GM18499 (cell line): ENCODE measurements around the gene DCUN1D5.

ENCODE experiments used
- ATAC-seq: cut with Tn5 transposase; IDR thresholded peaks from one replicate; pipeline ENCODE4 v1.9.1; 2021; ENCODE audit warnings: moderate number of reproducible peaks; ENCODE audit not compliant: insufficient read depth, unreplicated experiment

DCUN1D5 gene

GRCh38 chr11:103091801-103092524 is at the start of gene DCUN1D5:
DCUN1D5 (minus strand) TSS chr11:103092160; CDS start chr11:103091872, 288 bp downstream.
- peak; percentile 98 for ATAC-seq

- ATAC-seq: no peak
These were observed 33.5 kb upstream of the DCUN1D5 start for GRCh38 chr11:103125462-103125861.

GRCh38 chr11:103114836-103115235 is 22.9 kb upstream of the DCUN1D5 start:
- ATAC-seq: no peak

- ATAC-seq: no peak
These were observed 20.4 kb upstream of the DCUN1D5 start for GRCh38 chr11:103112364-103112763.

GRCh38 chr11:103111400-103111799 is 19.4 kb upstream of the DCUN1D5 start:
- no peak for ATAC-seq

GRCh38 chr11:103110391-103110790 is 18.4 kb upstream of the DCUN1D5 start:
- ATAC-seq: no peak

- ATAC-seq: peak; percentile 8
These were observed 17.9 kb upstream of the DCUN1D5 start for GRCh38 chr11:103109818-103110388.

GRCh38 chr11:103108933-103109817 is 17.2 kb upstream of the DCUN1D5 start, which contains the start of gene DYNC2H1:
DYNC2H1 (plus strand) TSS chr11:103109426; CDS start chr11:103109575, 149 bp downstream.
- peak; percentile 97 for ATAC-seq

GRCh38 chr11:103097279-103097678 is 5.3 kb upstream of the DCUN1D5 start:
- no peak for ATAC-seq

- no peak for ATAC-seq
These were observed 728 bp downstream of the DCUN1D5 start for GRCh38 chr11:103091064-103091800.

GRCh38 chr11:103086461-103086860 is 5.5 kb downstream of the DCUN1D5 start:
- no peak for ATAC-seq

- ATAC-seq: no peak
These were observed 6.1 kb downstream of the DCUN1D5 start for GRCh38 chr11:103085758-103086365.

- no peak for ATAC-seq
These were observed 12.1 kb downstream of the DCUN1D5 start for GRCh38 chr11:103079833-103080232.

GRCh38 chr11:103078710-103079109 is 13.2 kb downstream of the DCUN1D5 start:
- ATAC-seq: no peak

- no peak for ATAC-seq
These were observed 14.4 kb downstream of the DCUN1D5 start for GRCh38 chr11:103077554-103077953.

GRCh38 chr11:103076361-103076760 is 15.6 kb downstream of the DCUN1D5 start:
- ATAC-seq: no peak

GRCh38 chr11:103071008-103071407 is 21.0 kb downstream of the DCUN1D5 start:
- ATAC-seq: no peak

- ATAC-seq: no peak
These were observed 21.8 kb downstream of the DCUN1D5 start for GRCh38 chr11:103070142-103070541.

- ATAC-seq: no peak
These were observed 22.6 kb downstream of the DCUN1D5 start for GRCh38 chr11:103069367-103069766.

- no peak for ATAC-seq
These were observed 24.8 kb downstream of the DCUN1D5 start for GRCh38 chr11:103067118-103067517.
